NB4 (cell line): ENCODE data around the gene GABRB1.

Experiments
- DNase-seq: peaks from one replicate; pipeline ENCODE4 v3.0.0; 2010; ENCODE audit warnings: low read depth
- H3K4me3 ChIP-seq: one replicate; pipeline ENCODE4 v1.5.1; 2011; ENCODE audit warnings: mild to moderate bottlenecking, low read depth, low read length, moderate library complexity
- CTCF ChIP-seq: IDR thresholded peaks from one replicate; pipeline ENCODE4 v1.5.1; 2012; ENCODE audit warnings: low read depth, low read length
- MAX ChIP-seq: IDR thresholded peaks from 2 replicates; pipeline ENCODE4 v1.6.1; 2011; ENCODE audit warnings: low read depth, low read length
- MYC ChIP-seq: IDR thresholded peaks from 2 replicates; pipeline ENCODE4 v1.6.1; 2011; ENCODE audit warnings: low read depth, low read length
- POLR2A ChIP-seq: IDR thresholded peaks from 2 replicates; pipeline ENCODE4 v1.6.1; 2011; ENCODE audit warnings: mild to moderate bottlenecking; ENCODE audit not compliant: insufficient read length; ENCODE audit errors: extremely low read depth

GABRB1 gene

GRCh38 chr4:47060561-47060960, 29.2 kb downstream of the GABRB1 start:
- TF ChIP-seq POLR2A (no peak), MYC (no peak), MAX (no peak), CTCF (no peak)
- no peak for DNase-seq
- H3K4me3 ChIP-seq, result no peak overlapping the region

DNA sequence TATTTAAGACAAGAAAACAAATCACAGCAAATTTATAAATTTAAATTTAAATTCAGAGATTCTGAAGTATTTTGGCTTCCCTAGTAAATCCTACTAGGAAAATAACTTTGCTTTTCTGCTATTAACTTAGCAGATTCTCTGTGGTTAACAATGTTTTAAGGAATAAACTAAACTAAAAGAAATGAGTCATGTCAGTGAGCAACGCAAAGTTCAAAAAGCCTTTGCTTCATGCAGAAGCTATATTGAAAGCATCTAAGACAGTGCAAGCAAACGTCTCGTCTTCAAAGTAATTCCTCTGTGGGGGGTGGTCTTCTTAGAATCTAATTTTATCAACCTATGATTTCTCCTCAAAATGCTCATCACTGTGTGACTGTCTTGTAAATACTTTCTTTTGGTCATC, 30.1 kb downstream of the GABRB1 start:
- TF ChIP-seq CTCF (no peak), POLR2A (no peak), MYC (no peak), MAX (no peak)
- DNase-seq, result no peak
- H3K4me3 ChIP-seq, result no peak overlapping the region

- no peak overlapping the region for H3K4me3 ChIP-seq
- TF ChIP-seq MAX (no peak), CTCF (no peak), MYC (no peak)
- DNase-seq, result no peak
Measured at GRCh38 chr4:47065051-47065481, 33.7 kb downstream of the GABRB1 start.

DNA sequence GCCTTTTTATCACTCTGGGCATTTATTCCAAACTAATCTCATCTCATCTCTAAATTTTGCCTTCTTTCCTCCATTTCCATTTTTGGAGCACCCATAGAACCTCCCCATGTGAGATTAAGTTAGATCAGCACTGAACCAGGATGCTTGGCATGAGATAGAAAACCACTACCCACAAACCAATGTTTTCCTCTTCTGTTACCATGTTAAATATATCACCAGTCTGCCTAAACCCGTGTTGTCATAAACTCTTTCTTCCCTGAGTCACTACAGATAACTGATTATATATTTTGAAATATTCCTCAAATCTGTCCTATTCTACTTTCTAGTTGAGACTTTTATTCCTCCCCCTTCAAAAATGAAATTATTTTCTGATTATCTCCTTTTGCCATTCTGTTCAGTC, 37.6 kb downstream of the GABRB1 start:
- no peak overlapping the region for H3K4me3 ChIP-seq
- TF ChIP-seq MYC, result no peak
- no peak for TF ChIP-seq CTCF
- TF ChIP-seq MAX, result no peak
- no peak for TF ChIP-seq POLR2A
- DNase-seq, result no peak

DNA sequence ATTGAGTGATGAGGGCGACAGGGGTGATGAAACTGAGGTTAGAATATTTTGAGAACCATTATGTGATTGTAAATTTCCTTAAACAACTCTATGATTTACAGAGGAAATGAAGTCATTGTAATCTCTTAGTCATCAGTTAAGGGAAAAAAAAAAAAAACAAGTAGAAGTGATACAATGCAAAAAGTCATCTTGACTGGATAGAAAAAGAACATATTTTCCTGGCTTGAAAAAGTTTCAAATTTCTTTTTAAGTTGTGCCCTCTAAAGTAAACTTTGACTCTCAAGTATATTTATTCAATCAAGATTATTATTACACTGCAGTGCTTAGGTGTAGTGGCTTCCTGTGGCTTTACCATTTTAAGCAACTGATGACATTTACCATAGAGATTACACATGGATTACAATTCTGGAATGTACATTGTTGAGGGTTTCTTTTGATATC, 40.6 kb downstream of the GABRB1 start:
- no peak for DNase-seq
- TF ChIP-seq POLR2A, result no peak
- TF ChIP-seq MYC, result no peak
- TF ChIP-seq MAX, result no peak
- no peak overlapping the region for H3K4me3 ChIP-seq

- H3K4me3 ChIP-seq, result no peak overlapping the region
- TF ChIP-seq CTCF, result no peak
- TF ChIP-seq POLR2A, result no peak
- no peak for TF ChIP-seq MYC
- no peak for TF ChIP-seq MAX
- no peak for DNase-seq
Measured at GRCh38 chr4:47073647-47074046, 42.3 kb downstream of the GABRB1 start.
